H9 (cell line): ENCODE data around the gene IQGAP2. TPM values are rescaled to one million over a fixed set of nuclear protein-coding genes. Genes with fewer than 3 reads are reported as not detected.

Experiments used
- DNase-seq: peaks from one replicate; pipeline ENCODE4 v3.0.0-alpha.2; 2017
- H2AFZ ChIP-seq: one replicate; pipeline ENCODE4 v1.6.1; 2013; ENCODE audit warnings: mild to moderate bottlenecking, low read length, control low read depth, moderate library complexity
- H2AK5ac ChIP-seq: 2 replicates; pipeline ENCODE4 v1.6.1; 2013; ENCODE audit warnings: low read length, control low read depth, mixed read lengths; ENCODE audit not compliant: insufficient read length
- H2BK120ac ChIP-seq: one replicate; pipeline ENCODE4 v1.6.1; 2013; ENCODE audit warnings: low read depth, mild to moderate bottlenecking, low read length, control low read depth, inconsistent platforms; ENCODE audit not compliant: poor library complexity, severe bottlenecking
- H2BK12ac ChIP-seq: 2 replicates; pipeline ENCODE4 v1.6.1; 2013; ENCODE audit warnings: low read length, control low read depth, mixed read lengths, low read depth; ENCODE audit not compliant: insufficient read length
- H2BK15ac ChIP-seq: 2 replicates; pipeline ENCODE4 v1.6.1; 2013; ENCODE audit warnings: low read depth, low read length, control low read depth
- H2BK20ac ChIP-seq: one replicate; pipeline ENCODE4 v1.6.1; 2013; ENCODE audit warnings: low read depth, mild to moderate bottlenecking, low read length, control low read depth, inconsistent platforms; ENCODE audit not compliant: poor library complexity, severe bottlenecking
- H2BK5ac ChIP-seq: 2 replicates; pipeline ENCODE4 v1.6.1; 2013; ENCODE audit warnings: low read length, control low read depth, mixed read lengths; ENCODE audit not compliant: insufficient read length
- H3K14ac ChIP-seq: 2 replicates; pipeline ENCODE4 v1.6.1; 2013; ENCODE audit warnings: low read length, control low read depth; ENCODE audit not compliant: insufficient read depth
- H3K18ac ChIP-seq: 2 replicates; pipeline ENCODE4 v1.6.1; 2013; ENCODE audit warnings: low read depth, mild to moderate bottlenecking, mixed read lengths, low read length, control low read depth; ENCODE audit not compliant: insufficient read length
- H3K23ac ChIP-seq: 2 replicates; pipeline ENCODE4 v1.6.1; 2013; ENCODE audit warnings: low read length, control low read depth, mixed read lengths, low read depth; ENCODE audit not compliant: insufficient read length
- H3K23me2 ChIP-seq: 2 replicates; pipeline ENCODE4 v1.6.1; 2013; ENCODE audit warnings: low read depth, mild to moderate bottlenecking, mixed read lengths, low read length, control low read depth; ENCODE audit not compliant: insufficient read length, poor library complexity, severe bottlenecking
- H3K27ac ChIP-seq: 2 replicates; pipeline ENCODE4 v1.5.1; 2013; ENCODE audit warnings: low read length, control low read depth, mixed read lengths, low read depth; ENCODE audit not compliant: insufficient read length
- H3K27me3 ChIP-seq: 2 replicates; pipeline ENCODE4 v1.6.1; 2013; ENCODE audit warnings: low read length, control low read depth, inconsistent platforms; ENCODE audit not compliant: insufficient read depth
- H3K4ac ChIP-seq: 2 replicates; pipeline ENCODE4 v1.6.1; 2013; ENCODE audit warnings: low read depth, mild to moderate bottlenecking, control low read depth, inconsistent platforms, low read length, moderate library complexity
- H3K4me1 ChIP-seq: 2 replicates; pipeline ENCODE4 v1.6.1; 2013; ENCODE audit warnings: low read length, control low read depth, inconsistent platforms; ENCODE audit not compliant: insufficient read depth
- H3K4me2 ChIP-seq: 2 replicates; pipeline ENCODE4 v1.6.1; 2013; ENCODE audit warnings: low read length, control low read depth, mixed read lengths; ENCODE audit not compliant: insufficient read length, insufficient read depth
- H3K56ac ChIP-seq: 2 replicates; pipeline ENCODE4 v1.6.1; 2013; ENCODE audit warnings: low read depth, mild to moderate bottlenecking, mixed read lengths, low read length, control low read depth; ENCODE audit not compliant: insufficient read length
- H3K79me1 ChIP-seq: 2 replicates; pipeline ENCODE4 v1.6.1; 2013; ENCODE audit warnings: low read depth, mild to moderate bottlenecking, moderate library complexity, low read length, control low read depth, inconsistent platforms; ENCODE audit not compliant: insufficient read depth, poor library complexity, severe bottlenecking
- H3K79me2 ChIP-seq: 2 replicates; pipeline ENCODE4 v1.6.1; 2013; ENCODE audit warnings: low read length, control low read depth, inconsistent platforms; ENCODE audit not compliant: insufficient read depth
- H3K9ac ChIP-seq: 2 replicates; pipeline ENCODE4 v1.6.1; 2013; ENCODE audit warnings: low read length, control low read depth, mixed read lengths; ENCODE audit not compliant: insufficient read length; ENCODE audit errors: extremely low read depth
- H3K9me3 ChIP-seq: one replicate; pipeline ENCODE4 v1.6.1; 2013; ENCODE audit warnings: low read depth, low read length, inconsistent platforms; ENCODE audit not compliant: control insufficient read depth
- H3T11ph ChIP-seq: one replicate; pipeline ENCODE4 v1.6.1; 2013; ENCODE audit warnings: mild to moderate bottlenecking, low read length, control low read depth, inconsistent platforms
- H4K20me1 ChIP-seq: one replicate; pipeline ENCODE4 v1.6.1; 2013; ENCODE audit not compliant: control insufficient read depth, insufficient read length, insufficient read depth
- H4K5ac ChIP-seq: 2 replicates; pipeline ENCODE4 v1.6.1; 2013; ENCODE audit warnings: low read depth, mild to moderate bottlenecking, mixed read lengths, low read length, control low read depth; ENCODE audit not compliant: insufficient read length
- H4K8ac ChIP-seq: replicated peaks from 2 replicates; pipeline ENCODE4 v1.6.1; 2013; ENCODE audit warnings: low read length, control low read depth, mixed read lengths, low read depth; ENCODE audit not compliant: insufficient read length
- H4K91ac ChIP-seq: 2 replicates; pipeline ENCODE4 v1.6.1; 2013; ENCODE audit warnings: low read depth, mild to moderate bottlenecking, moderate library complexity, mixed read lengths, low read length, control low read depth; ENCODE audit not compliant: insufficient read length
- H3K27ac Mint-ChIP-seq, 3 experiments: 2 replicates in 2 of 3; 3 replicates in 1 of 3; pipeline ENCODE4 v1.8.0; 2020 to 2021; ENCODE audit warnings: mixed read lengths in 3 of 3, mild to moderate bottlenecking in 1 of 3, moderate library complexity in 1 of 3
- H3K27me3 Mint-ChIP-seq: 2 replicates; pipeline ENCODE4 v1.8.0; 2021; ENCODE audit warnings: low read depth, mild to moderate bottlenecking, moderate library complexity, mixed read lengths
- H3K36me3 Mint-ChIP-seq, 3 experiments: 2 replicates in 2 of 3; 3 replicates in 1 of 3; pipeline ENCODE4 v1.8.0; 2020 to 2021; ENCODE audit warnings: low read depth in 3 of 3, mixed read lengths in 3 of 3; ENCODE audit not compliant: insufficient read depth in 1 of 3
- H3K4me1 Mint-ChIP-seq, 2 experiments: 2 replicates each; pipeline ENCODE4 v1.8.0; 2020; ENCODE audit warnings: mixed read lengths in 2 of 2
- H3K4me3 Mint-ChIP-seq, 2 experiments: 2 replicates in 1 of 2; 3 replicates in 1 of 2; pipeline ENCODE4 v1.8.0; 2020 to 2021; ENCODE audit warnings: mild to moderate bottlenecking in 2 of 2, mixed read lengths in 2 of 2, moderate library complexity in 1 of 2
- H3K9me3 Mint-ChIP-seq, 2 experiments: 2 replicates in 1 of 2; 3 replicates in 1 of 2; pipeline ENCODE4 v1.8.0; 2020; ENCODE audit warnings: mild to moderate bottlenecking in 2 of 2, mixed read lengths in 2 of 2, moderate library complexity in 1 of 2
- WGBS: extraction: QIAGEN DNeasy Blood & Tissue Kit; methylation state at CpG from one replicate; pipeline ENCODE4 v1.1.7; 2013; ENCODE audit warnings: missing lambda C conversion rate, low lambda C conversion rate, mixed read lengths; ENCODE audit not compliant: insufficient read length; ENCODE audit errors: extremely low coverage; 5-methylcytosine and 5-hydroxymethylcytosine counted together
- total RNA-seq: library from RNA; stranded (reverse); gene quantifications from 2 replicates; pipeline ENCODE4 v1.2.1, GENCODE V29; 2021
- TF ChIP-seq, protein P1 (sequence below): fragments of 200-600 bp; sonication (generic); conservative IDR thresholded peaks from 3 replicates; pipeline ENCODE4 v1.8.0; 2021; ENCODE audit warnings: antibody characterized with exemption, mild to moderate bottlenecking

Gene IQGAP2
- total RNA-seq, 1 experiment from 2014 or later, result 22.5 TPM

DNA sequence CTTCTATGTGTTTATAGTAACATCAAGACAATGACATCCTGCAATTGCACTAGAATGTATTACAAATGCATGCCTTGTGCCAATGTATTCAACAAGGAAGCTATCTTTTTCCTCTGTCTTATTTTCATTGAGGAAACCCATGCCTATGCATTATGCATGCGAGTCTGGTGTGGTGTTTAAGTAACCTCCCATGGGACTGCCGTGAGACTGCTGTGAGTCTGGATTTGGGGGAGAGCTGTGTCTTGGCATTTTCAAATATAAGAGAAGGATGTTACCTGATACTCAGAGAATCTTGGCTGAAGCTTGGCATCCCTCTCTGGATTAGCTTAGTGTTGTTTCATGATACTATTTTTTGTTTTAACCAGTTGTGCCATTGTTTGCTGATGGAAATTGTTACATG lies 121.8 kb downstream of the IQGAP2 start:
- H3K23me2 ChIP-seq, result peaks cover 5% of the 10 kb centered on the region
- no peak overlapping the region for H3K18ac ChIP-seq
- peaks cover 29% of the 10 kb centered on the region for H3K4me1 ChIP-seq
- no peak overlapping the region for H2AK5ac ChIP-seq
- H3K27ac ChIP-seq, result peak overlapping the region; percentile 18
- H2BK15ac ChIP-seq, result no peak overlapping the region
- no peak overlapping the region for H2BK20ac ChIP-seq
- no peak overlapping the region for H3K56ac ChIP-seq
- H4K5ac ChIP-seq, result no peak overlapping the region
- Mint-ChIP-seq H3K27me3 (no peaks in the 10 kb centered on the region; the same call in 1 of the 2 replicates), H3K27ac (peak overlapping the region in 1 of 3 experiments; percentile 91; a peak in 1 of 7 replicates), H3K9me3 (no peaks in the 10 kb centered on the region), H3K36me3 (no peaks in the 10 kb centered on the region), H3K4me1 (peaks cover 56 to 69% of the 10 kb centered on the region in 2 experiments), H3K4me3 (peak overlapping the region in 1 of 2 experiments; percentile 50; a peak in 4 of 5 replicates)
- TF ChIP-seq, protein P1, sequence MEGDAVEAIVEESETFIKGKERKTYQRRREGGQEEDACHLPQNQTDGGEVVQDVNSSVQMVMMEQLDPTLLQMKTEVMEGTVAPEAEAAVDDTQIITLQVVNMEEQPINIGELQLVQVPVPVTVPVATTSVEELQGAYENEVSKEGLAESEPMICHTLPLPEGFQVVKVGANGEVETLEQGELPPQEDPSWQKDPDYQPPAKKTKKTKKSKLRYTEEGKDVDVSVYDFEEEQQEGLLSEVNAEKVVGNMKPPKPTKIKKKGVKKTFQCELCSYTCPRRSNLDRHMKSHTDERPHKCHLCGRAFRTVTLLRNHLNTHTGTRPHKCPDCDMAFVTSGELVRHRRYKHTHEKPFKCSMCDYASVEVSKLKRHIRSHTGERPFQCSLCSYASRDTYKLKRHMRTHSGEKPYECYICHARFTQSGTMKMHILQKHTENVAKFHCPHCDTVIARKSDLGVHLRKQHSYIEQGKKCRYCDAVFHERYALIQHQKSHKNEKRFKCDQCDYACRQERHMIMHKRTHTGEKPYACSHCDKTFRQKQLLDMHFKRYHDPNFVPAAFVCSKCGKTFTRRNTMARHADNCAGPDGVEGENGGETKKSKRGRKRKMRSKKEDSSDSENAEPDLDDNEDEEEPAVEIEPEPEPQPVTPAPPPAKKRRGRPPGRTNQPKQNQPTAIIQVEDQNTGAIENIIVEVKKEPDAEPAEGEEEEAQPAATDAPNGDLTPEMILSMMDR, result no peak
- no peak overlapping the region for H4K91ac ChIP-seq
- no peaks in the 10 kb centered on the region; the same call in 1 of the 2 replicates for H3K79me2 ChIP-seq
- no peaks in the 10 kb centered on the region for H4K20me1 ChIP-seq
- no peaks in the 10 kb centered on the region for H3K27me3 ChIP-seq
- no peak overlapping the region for H3T11ph ChIP-seq
- DNase-seq, result no peak
- H3K4ac ChIP-seq, result no peak overlapping the region
- no peak overlapping the region for H3K9ac ChIP-seq
- no peak overlapping the region for H2BK12ac ChIP-seq
- peak overlapping the region; percentile 73 for H3K4me2 ChIP-seq
- no peak overlapping the region for H3K23ac ChIP-seq
- peaks cover 3% of the 10 kb centered on the region for H3K79me1 ChIP-seq
- H3K9me3 ChIP-seq, result no peaks in the 10 kb centered on the region
- no CpG with 5 or more reads among the region's 2 CpGs for whole genome bisulfite sequencing
- H2BK5ac ChIP-seq, result no peak overlapping the region
- H2BK120ac ChIP-seq, result no peak overlapping the region
- no peak overlapping the region for H2AFZ ChIP-seq
- H3K14ac ChIP-seq, result no peak overlapping the region
- no peak overlapping the region for H4K8ac ChIP-seq
